C4-2B (cell line): ENCODE data around the gene HACE1.

Experiments
- ZFX ChIP-seq: fragments of 450-650 bp; IDR thresholded peaks from 2 replicates; pipeline ENCODE4 v1.6.1; 2017
- TF ChIP-seq, protein P1 (sequence below): fragments of 450-650 bp; conservative IDR thresholded peaks from 2 replicates; pipeline ENCODE4 v1.5.1; 2017; ENCODE audit warnings: mild to moderate bottlenecking

GRCh38 chr6:104799134-104799657 is 60.5 kb downstream of the HACE1 start:
- TF ChIP-seq, protein P1, sequence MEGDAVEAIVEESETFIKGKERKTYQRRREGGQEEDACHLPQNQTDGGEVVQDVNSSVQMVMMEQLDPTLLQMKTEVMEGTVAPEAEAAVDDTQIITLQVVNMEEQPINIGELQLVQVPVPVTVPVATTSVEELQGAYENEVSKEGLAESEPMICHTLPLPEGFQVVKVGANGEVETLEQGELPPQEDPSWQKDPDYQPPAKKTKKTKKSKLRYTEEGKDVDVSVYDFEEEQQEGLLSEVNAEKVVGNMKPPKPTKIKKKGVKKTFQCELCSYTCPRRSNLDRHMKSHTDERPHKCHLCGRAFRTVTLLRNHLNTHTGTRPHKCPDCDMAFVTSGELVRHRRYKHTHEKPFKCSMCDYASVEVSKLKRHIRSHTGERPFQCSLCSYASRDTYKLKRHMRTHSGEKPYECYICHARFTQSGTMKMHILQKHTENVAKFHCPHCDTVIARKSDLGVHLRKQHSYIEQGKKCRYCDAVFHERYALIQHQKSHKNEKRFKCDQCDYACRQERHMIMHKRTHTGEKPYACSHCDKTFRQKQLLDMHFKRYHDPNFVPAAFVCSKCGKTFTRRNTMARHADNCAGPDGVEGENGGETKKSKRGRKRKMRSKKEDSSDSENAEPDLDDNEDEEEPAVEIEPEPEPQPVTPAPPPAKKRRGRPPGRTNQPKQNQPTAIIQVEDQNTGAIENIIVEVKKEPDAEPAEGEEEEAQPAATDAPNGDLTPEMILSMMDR: no peak
- TF ChIP-seq ZFX: no peak
